Peyer's patch (tissue), 4 donors: ENCODE measurements around the gene OR52D1.

Source experiments
- POLR2A ChIP-seq, 2 donors: fragments of 450-650 bp; IDR thresholded peaks; one replicate each; pipeline ENCODE4 v1.5.1; 2017; ENCODE audit warnings: antibody characterized with exemption in 2 of 2, mild to moderate bottlenecking in 2 of 2, moderate library complexity in 2 of 2
- TF ChIP-seq, protein P1 (sequence below), 6 experiments: fragments of 450-650 bp in 4 of 6; fragments of 200-600 bp in 2 of 6; sonication (generic) in 1 of 6; IDR thresholded peaks; one replicate each; pipeline ENCODE4 v1.5.1; 2017 to 2019; ENCODE audit warnings: antibody characterized with exemption in 6 of 6, mild to moderate bottlenecking in 3 of 6, moderate library complexity in 1 of 6

DNA sequence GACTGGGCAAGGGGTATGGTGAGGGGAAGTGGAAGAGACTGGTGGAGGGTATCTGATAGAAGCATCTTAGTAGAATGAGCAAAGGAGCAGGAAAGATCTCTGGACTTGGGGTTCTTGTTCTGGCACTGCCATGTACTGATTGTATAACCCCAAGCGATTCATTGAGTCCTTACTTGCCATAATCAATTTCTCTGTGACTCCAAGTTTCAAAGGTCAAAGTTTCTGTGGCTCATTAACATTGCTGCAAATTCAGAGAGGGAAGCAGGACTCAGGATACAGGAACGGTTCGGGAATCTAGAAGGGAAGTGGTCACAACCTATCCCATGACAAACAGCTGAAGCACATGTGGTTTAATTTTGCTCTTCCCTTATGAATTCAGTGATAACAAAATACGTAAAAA, 39.1 kb upstream of the OR52D1 start:
- TF ChIP-seq, protein P1, sequence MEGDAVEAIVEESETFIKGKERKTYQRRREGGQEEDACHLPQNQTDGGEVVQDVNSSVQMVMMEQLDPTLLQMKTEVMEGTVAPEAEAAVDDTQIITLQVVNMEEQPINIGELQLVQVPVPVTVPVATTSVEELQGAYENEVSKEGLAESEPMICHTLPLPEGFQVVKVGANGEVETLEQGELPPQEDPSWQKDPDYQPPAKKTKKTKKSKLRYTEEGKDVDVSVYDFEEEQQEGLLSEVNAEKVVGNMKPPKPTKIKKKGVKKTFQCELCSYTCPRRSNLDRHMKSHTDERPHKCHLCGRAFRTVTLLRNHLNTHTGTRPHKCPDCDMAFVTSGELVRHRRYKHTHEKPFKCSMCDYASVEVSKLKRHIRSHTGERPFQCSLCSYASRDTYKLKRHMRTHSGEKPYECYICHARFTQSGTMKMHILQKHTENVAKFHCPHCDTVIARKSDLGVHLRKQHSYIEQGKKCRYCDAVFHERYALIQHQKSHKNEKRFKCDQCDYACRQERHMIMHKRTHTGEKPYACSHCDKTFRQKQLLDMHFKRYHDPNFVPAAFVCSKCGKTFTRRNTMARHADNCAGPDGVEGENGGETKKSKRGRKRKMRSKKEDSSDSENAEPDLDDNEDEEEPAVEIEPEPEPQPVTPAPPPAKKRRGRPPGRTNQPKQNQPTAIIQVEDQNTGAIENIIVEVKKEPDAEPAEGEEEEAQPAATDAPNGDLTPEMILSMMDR (IDR thresholded peaks at IDR 0.05), result no peak
- TF ChIP-seq POLR2A (IDR thresholded peaks at IDR 0.05), result no peak
